ENCODE data around the gene TRPM3.

Gene TRPM3

DNA sequence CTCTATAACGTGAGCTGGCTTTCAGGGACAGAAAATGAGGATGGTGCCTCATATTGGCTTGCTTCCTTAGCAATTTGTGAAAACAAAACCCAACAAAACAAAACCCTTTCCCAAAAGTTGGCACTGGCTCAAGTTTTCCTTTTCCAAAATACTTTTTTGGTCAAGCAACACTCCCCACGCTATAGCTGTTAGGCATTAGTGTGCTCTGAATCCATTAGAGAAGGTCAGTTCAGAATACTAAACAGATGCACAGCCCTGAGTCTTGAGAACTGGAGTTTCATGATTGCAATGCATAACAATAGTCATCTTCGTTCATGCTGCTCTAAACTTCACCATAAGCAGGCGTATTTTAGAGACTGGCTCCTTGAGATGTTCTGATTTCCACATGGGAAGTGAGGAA lies 534.9 kb downstream of the TRPM3 start:
- no peak for DNase-seq (ENCODE audit: low read depth, low spot score)

GRCh38 chr9:70581955-70582350 lies 539.5 kb downstream of the TRPM3 start:
- no peak for DNase-seq (ENCODE audit: low read depth, low spot score)

- DNase-seq (ENCODE audit: low read depth, low spot score), result no peak
Observed at GRCh38 chr9:70581214-70581954, 540.0 kb downstream of the TRPM3 start.

- DNase-seq (ENCODE audit: low read depth, low spot score), result no peak
Observed at GRCh38 chr9:70580606-70581195, 540.7 kb downstream of the TRPM3 start.

DNA sequence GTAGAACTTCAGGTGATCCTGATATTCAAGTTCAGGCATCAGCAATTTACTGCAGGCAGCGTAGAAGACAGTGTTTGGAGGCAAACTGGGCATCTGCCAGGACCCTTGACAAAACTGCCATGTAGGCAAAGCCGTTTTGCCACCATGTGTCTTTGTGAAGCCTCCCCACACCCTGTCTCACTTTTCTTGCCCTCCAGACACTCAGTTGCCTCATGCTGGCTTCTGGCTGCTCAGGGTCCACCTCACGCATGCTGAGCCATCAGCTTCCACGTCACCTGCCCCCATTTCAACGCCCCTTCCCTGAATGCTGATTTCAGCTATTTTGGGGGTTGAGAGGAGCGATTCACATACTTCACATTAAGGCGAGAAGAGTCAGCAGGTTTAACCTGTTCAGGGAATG lies 541.7 kb downstream of the TRPM3 start:
- DNase-seq (ENCODE audit: low read depth, low spot score), result no peak

DNA sequence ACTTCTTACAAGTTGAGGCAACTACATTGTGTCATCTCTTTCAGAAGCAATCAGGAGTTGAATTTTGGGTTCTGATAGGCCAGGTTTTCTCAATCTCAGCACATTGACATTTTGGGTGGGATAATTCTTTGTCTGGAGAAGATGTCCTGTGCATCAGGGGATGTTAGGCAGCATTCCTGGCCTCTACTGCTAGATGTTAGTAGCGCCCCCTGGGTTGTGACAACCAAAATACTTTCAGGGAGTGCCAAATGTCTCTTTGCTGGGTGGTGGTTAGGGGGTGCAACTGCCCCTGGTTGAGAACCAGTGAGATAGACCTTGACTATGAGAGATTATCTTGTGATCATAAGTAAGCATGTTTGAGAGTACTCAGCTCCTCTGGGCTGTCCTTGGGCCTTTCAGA lies 542.7 kb downstream of the TRPM3 start:
- no peak for DNase-seq (ENCODE audit: low read depth, low spot score)

GRCh38 chr9:70577671-70578070 lies 543.8 kb downstream of the TRPM3 start:
- no peak for DNase-seq (ENCODE audit: low read depth, low spot score)

DNA sequence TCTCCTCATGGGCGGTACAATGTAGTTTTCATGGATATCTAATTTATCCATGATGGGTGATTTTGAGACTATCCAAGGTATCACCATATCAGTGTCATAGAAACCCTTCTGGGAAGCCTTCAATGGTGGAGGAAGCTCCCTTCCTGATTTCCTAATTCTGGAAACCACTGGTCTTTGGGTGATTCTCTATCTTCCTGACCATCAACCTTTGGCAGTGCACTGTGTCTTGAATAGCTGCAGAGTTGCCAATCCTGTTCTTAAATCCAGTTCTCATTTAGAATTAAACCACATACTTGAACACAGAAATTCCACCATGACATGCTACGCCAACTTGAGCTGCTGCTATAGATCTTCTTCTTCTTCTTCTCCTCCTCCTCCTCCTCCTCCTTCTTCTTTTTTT lies 545.3 kb downstream of the TRPM3 start:
- DNase-seq (ENCODE audit: low read depth, low spot score), result no peak

DNA sequence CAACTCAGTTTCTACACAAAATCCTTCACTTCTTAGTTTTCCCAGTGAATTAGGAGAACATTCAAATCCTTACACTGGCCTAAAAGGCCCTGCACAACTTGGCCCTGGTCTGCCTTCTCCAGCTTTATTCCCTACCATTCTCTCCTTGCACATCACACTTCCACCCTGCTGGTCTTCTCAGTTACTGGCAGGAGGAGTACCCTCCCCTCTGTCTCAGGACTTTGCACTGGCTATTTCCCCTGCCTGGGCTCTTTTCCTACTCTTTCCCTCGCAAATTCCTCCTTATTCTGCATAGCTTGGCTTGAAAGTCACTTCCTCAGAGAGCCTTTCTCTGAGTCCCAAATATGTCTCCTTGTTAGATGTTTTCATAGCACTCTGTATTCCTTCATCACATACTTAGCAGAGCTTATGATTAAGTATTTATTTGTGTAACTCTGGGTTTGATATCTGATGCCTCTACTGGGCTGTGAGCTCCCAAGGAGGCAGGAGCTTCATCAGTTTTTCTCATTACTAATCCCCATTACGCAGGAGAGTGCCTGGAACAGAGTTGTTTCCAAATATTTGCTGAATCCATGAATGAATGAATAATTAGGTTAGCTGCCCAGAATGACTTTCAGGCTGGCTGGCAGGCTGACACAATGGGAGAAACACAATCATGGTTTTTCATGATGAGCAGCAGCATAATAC lies 547.1 kb downstream of the TRPM3 start:
- DNase-seq (ENCODE audit: low read depth, low spot score), result no peak

DNA sequence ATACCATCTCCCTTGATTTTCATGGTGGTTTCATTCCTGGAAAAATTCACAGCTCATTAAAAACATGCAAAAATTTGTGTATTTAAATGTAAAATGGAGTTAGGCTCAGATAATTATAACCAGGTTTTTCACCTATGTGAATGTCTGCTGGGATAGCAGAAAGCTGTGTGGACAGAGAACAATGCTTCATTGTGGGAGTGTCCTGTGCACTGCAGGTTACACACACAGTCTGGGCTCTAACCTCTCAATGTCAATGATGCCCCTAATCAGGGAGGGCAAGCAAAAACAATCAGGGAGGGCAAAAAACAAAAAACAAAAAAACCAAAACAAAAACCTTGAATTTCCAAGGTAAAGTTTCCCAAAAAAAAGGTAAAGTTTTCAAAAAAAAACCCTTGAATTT lies 548.1 kb downstream of the TRPM3 start:
- DNase-seq (ENCODE audit: low read depth, low spot score), result no peak

GRCh38 chr9:70571258-70571657 lies 550.2 kb downstream of the TRPM3 start:
- DNase-seq (ENCODE audit: low read depth, low spot score), result no peak

- DNase-seq (ENCODE audit: low read depth, low spot score), result no peak
Observed at GRCh38 chr9:70569791-70570190, 551.6 kb downstream of the TRPM3 start.

DNA sequence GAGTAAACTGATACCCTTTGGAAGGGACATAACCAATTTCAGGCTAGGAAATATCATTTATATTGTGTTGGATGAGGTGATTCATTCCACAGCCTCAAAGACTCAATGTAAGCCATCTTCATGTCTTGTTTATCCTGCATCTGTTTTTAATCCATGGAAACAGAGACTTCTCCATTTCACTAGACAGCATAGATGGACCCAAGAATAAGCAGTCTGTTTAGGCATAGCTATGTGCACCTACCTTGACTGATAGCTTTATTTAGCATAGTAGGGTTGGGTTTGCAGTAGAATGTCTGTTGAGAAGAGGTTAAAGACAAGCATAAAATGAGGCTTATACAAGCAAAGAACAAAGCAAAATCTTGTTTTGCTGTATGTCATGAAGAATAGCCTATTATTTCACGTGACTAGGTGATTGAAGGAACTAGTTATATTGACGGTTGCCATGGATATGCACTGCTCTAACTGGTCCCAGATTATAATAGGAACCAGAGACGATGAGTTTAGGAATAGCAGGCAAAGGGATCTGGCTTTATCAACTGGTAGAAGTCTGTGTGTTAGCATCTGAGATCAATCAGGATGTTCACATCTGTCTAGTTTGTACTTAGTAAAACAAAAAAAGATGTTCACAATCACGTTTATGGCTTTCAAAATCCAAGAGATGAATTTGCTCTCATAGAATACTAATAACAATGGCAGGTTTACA lies 552.2 kb downstream of the TRPM3 start:
- DNase-seq (ENCODE audit: low read depth, low spot score), result no peak

DNA sequence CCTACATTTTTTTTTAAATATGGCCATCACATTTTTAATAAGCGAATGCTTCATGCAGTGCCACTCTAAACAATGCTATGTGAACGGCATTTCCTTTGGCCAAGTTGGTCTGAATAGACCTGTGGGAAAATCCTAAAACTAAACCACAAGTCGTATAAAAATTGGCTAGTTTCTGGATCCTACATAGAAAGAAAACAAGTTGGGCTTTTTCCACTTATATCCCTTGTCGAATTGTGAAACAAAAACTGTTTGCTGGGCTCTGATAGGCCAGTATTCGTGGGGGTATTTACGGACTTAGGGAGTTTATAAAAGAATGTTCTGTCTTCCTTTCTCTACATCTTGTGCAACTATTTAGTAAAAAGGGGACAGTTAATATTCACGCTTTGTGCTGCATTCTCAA lies 553.9 kb downstream of the TRPM3 start:
- no peak for DNase-seq (ENCODE audit: low read depth, low spot score)

- no peak for DNase-seq (ENCODE audit: low read depth, low spot score)
Observed at GRCh38 chr9:70566751-70567150, 554.7 kb downstream of the TRPM3 start.

DNA sequence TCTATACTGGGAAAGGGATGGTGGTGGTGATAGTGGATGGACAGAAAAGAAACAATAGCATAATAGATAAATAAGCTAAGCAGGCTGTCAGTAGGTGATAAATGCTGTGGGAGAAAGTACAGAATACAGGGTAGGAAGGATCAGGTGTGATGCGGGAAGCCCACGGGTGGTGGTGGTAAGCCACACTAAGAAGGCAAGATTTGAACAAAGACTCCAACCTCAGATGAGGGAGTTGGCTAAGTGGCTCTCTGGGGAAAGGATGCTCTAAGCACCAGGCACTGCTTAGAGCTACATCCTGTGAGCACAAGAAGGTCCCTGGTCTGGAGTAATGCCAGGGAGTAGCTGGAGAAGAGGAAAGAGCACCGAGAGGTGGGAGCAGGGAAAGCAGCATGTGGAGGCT lies 555.4 kb downstream of the TRPM3 start:
- no peak for DNase-seq (ENCODE audit: low read depth, low spot score)

GRCh38 chr9:70564468-70565335 lies 556.7 kb downstream of the TRPM3 start:
- DNase-seq (ENCODE audit: low read depth, low spot score), result no peak

DNA sequence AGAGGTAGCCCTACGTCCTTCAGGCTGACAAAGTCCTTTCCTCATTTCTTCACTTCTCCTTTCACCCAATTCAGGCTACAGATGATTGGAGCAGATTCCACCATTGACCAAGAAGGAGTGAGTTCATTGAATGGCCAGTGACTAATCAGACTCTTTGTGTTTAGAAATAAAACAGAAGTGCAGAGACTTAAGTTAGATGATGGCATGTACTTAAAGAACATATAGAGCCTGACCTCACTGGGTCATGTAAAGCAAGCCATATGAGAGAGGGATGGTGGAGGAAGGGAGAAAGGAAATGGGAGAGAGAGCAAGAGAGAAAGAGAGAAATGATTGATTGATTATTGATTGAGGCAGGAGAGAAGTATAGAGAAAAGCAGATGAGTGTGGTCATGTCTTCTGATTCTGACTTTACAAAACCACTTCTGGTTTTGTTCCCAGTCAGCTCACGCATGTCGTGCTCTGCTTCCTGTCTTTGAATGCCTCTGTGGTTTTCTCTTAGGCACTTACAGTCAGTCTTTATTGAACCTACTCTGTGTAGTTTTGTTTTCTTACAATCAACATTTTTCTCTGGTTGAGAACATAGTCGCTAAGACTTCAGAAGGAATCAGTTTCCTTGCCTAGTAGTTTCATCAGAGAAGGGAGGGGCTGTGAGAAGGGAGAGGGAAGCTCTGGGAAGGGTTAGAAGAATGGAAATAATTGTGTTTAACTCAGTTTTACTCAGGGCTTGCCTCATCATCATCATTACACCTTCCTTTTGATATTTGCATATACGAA lies 557.8 kb downstream of the TRPM3 start:
- DNase-seq (ENCODE audit: low read depth, low spot score), result no peak

DNA sequence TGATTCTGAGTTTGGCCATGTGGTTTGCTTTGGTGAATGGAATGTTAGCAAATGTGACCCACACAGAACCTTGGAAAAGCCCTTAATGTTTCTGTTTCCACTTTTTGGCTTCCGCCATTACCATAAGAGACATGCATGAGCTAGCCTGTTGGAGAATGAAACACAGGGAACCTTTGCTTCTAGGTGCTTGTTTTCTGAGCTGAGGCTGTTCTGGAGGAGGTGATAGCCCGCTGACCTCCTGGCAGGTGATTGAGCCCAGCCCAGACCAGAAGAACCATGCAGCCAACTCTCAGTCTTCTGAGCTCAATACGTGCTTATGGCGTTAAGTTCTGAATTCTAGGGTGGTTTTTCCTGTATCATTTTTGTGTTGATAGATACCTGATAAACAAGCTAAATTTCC lies 558.4 kb downstream of the TRPM3 start:
- no peak for DNase-seq (ENCODE audit: low read depth, low spot score)

DNA sequence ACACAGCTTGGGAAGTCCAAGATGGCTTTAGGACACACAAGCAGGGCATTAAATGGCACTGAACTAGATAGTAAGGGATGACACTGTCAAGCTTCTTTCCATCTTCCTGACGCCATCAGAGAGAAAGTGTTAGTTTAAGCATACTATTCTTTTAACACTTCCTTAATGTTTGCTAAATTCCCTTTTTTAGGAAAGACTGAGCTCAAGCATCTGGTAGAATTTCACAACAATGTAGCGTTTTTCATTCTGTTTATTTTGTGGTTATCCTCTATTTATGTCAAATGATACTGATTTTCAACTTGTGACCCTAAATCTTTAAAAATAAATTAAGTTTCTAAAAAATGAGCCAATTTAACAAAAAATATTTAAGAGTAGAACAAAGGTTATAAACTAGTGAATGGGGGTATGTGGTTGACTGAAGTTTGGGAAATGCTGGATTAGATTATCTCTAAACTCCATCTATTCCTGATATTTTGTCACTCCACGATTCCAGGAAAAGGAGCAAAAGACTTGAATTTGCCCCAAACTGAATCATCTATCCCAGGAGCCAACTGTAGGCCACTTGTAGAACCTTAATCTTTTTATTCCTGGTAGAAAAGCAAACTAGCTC lies 559.5 kb downstream of the TRPM3 start:
- no peak for DNase-seq (ENCODE audit: low read depth, low spot score)

Measured in iPS DF 19.7 (cell line).